Measurements from ENCODE around the gene CD200R1.

CD200R1 gene

GRCh38 chr3:113008117-113008516 is 33.2 kb upstream of the CD200R1 start:
- Mint-ChIP-seq H3K4me1 (no peaks in the 10 kb centered on the region), H3K27me3 (ENCODE audit: low read depth, poor library complexity) (peaks cover 4% of the 10 kb centered on the region), H3K9me3 (no peaks in the 10 kb centered on the region), H3K4me3 (no peak overlapping the region), H3K27ac (no peak overlapping the region), H3K36me3 (ENCODE audit: low read depth) (peaks cover 78% of the 10 kb centered on the region)
- no peak for TF ChIP-seq CTCF (IDR thresholded peaks at IDR 0.05)
- DNase-seq: no peak

DNA sequence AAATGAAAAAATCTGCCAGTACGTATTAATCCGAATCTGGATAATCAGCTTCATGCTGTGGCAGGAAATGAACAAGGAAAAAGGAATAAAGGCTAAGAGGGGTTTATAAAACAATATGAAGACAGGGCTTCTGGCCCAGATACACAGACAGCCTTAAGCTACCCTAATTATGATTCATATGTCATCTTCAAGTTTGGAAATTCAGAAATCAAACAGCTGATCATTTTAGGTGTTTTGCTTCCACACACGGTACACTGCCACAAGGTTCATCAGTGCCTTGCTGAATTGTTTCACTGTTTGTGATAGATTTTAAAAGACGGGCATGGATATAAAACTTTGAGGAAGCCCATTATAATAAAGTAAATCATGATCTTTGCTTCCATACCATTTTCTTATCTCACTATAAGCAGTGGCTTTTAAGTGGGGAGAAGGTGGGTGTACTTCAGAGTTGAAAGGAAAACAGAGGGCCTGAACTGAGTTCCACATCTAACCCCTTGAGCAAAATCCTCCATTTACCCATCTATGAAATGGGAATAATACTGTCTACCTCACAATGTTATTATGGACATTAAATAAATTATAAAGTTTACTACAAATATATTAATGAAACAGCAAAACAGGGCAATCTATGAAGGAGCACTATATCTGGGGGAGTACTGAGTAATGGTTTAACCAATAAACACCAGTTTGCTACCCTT is 31.6 kb upstream of the CD200R1 start:
- Mint-ChIP-seq H3K27ac (peak overlapping the region; percentile 77), H3K27me3 (ENCODE audit: low read depth, poor library complexity) (peaks cover 4% of the 10 kb centered on the region), H3K36me3 (ENCODE audit: low read depth) (peaks cover 68% of the 10 kb centered on the region), H3K4me3 (no peak overlapping the region), H3K9me3 (no peaks in the 10 kb centered on the region), H3K4me1 (no peaks in the 10 kb centered on the region)
- no peak for DNase-seq
- no peak for TF ChIP-seq CTCF (IDR thresholded peaks at IDR 0.05)

- H3K36me3 Mint-ChIP-seq (ENCODE audit: low read depth): peaks cover 64% of the 10 kb centered on the region
- H3K4me3 Mint-ChIP-seq: no peak overlapping the region
- DNase-seq: no peak
- no peak for TF ChIP-seq CTCF (IDR thresholded peaks at IDR 0.05)
- no peaks in the 10 kb centered on the region for H3K9me3 Mint-ChIP-seq
- H3K27me3 Mint-ChIP-seq (ENCODE audit: low read depth, poor library complexity): peaks cover 4% of the 10 kb centered on the region
- H3K4me1 Mint-ChIP-seq: no peaks in the 10 kb centered on the region
- peak overlapping the region; percentile 77 for H3K27ac Mint-ChIP-seq
Observed at GRCh38 chr3:113005611-113006010, 30.7 kb upstream of the CD200R1 start.

DNA sequence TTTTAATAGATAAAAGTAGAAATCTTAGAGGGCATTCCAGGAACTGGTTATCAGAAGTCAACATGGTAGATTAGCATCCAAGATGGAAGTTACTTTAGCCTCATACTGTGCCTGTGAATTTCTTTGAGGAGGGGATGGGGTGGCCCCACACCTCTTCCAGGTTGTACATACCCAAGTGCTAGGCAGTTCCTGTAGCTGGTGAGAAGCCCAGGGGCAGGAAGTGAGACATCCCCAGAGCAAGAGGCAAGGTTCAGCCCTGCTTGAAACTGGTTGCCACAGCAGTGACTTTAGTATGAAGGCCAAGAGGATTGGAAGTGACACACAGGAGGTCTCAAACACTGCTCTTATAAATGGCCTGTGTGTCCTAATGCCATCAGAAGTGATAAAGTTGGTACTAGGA is 27.8 kb upstream of the CD200R1 start:
- H3K4me1 Mint-ChIP-seq: no peaks in the 10 kb centered on the region
- H3K4me3 Mint-ChIP-seq: no peak overlapping the region
- DNase-seq: no peak
- TF ChIP-seq CTCF (IDR thresholded peaks at IDR 0.05): no peak
- H3K27ac Mint-ChIP-seq: no peak overlapping the region
- peaks cover 3% of the 10 kb centered on the region for H3K27me3 Mint-ChIP-seq (ENCODE audit: low read depth, poor library complexity)
- no peaks in the 10 kb centered on the region for H3K9me3 Mint-ChIP-seq
- H3K36me3 Mint-ChIP-seq (ENCODE audit: low read depth): peaks cover 64% of the 10 kb centered on the region

GRCh38 chr3:113002037-113002436 is 27.1 kb upstream of the CD200R1 start:
- Mint-ChIP-seq H3K27ac (peak overlapping the region; percentile 25), H3K4me1 (no peaks in the 10 kb centered on the region), H3K36me3 (ENCODE audit: low read depth) (peaks cover 58% of the 10 kb centered on the region), H3K4me3 (no peak overlapping the region), H3K27me3 (ENCODE audit: low read depth, poor library complexity) (no peaks in the 10 kb centered on the region), H3K9me3 (no peaks in the 10 kb centered on the region)
- no peak for TF ChIP-seq CTCF (IDR thresholded peaks at IDR 0.05)
- DNase-seq: no peak

- no peaks in the 10 kb centered on the region for H3K27me3 Mint-ChIP-seq (ENCODE audit: low read depth, poor library complexity)
- H3K27ac Mint-ChIP-seq: no peak overlapping the region
- H3K9me3 Mint-ChIP-seq: no peaks in the 10 kb centered on the region
Observed at GRCh38 chr3:113000691-113001090, 25.8 kb upstream of the CD200R1 start.

More at GRCh38 chr3:113000691-113001090, 25.8 kb upstream of the CD200R1 start:
- no peak for DNase-seq
- Mint-ChIP-seq H3K36me3 (ENCODE audit: low read depth) (peaks cover 51% of the 10 kb centered on the region), H3K4me1 (no peaks in the 10 kb centered on the region), H3K4me3 (no peak overlapping the region)
- TF ChIP-seq CTCF (IDR thresholded peaks at IDR 0.05): no peak
